Stimulated activated CD4-positive, alpha-beta T cell treated with anti-CD3 and anti-CD28 coated beads, TNF-alpha, amount 100 ng/mL, for 48 hours (primary cell): ENCODE results near the gene MC1R.
"Not testable (repeated sequence)": the region's sequence is repeated elsewhere in the genome, so short reads cannot be mapped to it uniquely, and the experiment has no call there.

Source experiments
- DNase-seq, 3 donors: peaks; one replicate each; pipeline ENCODE4 v3.0.0-alpha.2; 2020; ENCODE audit warnings: low read depth in 3 of 3

MC1R gene

GRCh38 chr16:89934611-89935553 lies 16.2 kb downstream of the MC1R start:
- DNase-seq = no peak

- DNase-seq = not testable (repeated sequence)
Observed at GRCh38 chr16:89935620-89936019, 17.0 kb downstream of the MC1R start.

- DNase-seq = no peak
Observed at GRCh38 chr16:89936034-89936433, 17.4 kb downstream of the MC1R start.

GRCh38 chr16:89936508-89936907 lies 17.8 kb downstream of the MC1R start:
- DNase-seq = no peak

GRCh38 chr16:89936981-89937380 lies 18.3 kb downstream of the MC1R start:
- DNase-seq = no peak

- DNase-seq = no peak
Observed at GRCh38 chr16:89938175-89938885, 19.7 kb downstream of the MC1R start.

GRCh38 chr16:89944773-89945172 lies 26.1 kb downstream of the MC1R start:
- DNase-seq = no peak

- DNase-seq = no peak
Observed at GRCh38 chr16:89945654-89946053, 27.0 kb downstream of the MC1R start.

- no peak for DNase-seq
Observed at GRCh38 chr16:89946515-89946914, 27.9 kb downstream of the MC1R start.

- no peak for DNase-seq
Observed at GRCh38 chr16:89949121-89949742, 30.6 kb downstream of the MC1R start.

GRCh38 chr16:89949756-89950155 lies 31.1 kb downstream of the MC1R start:
- DNase-seq = no peak

- DNase-seq = no peak
Observed at GRCh38 chr16:89951509-89951908, 32.8 kb downstream of the MC1R start.

GRCh38 chr16:89952049-89952448 lies 33.4 kb downstream of the MC1R start:
- DNase-seq = no peak

- DNase-seq = no peak
Observed at GRCh38 chr16:89952551-89952950, 33.9 kb downstream of the MC1R start.

- no peak for DNase-seq
Observed at GRCh38 chr16:89953671-89954406, 35.2 kb downstream of the MC1R start.

- DNase-seq = no peak
Observed at GRCh38 chr16:89954462-89954861, 35.8 kb downstream of the MC1R start.

- no peak for DNase-seq
Observed at GRCh38 chr16:89955001-89955685, 36.5 kb downstream of the MC1R start.

GRCh38 chr16:89956505-89957215 lies 38.0 kb downstream of the MC1R start:
- DNase-seq = no peak

GRCh38 chr16:89957216-89957785 lies 38.6 kb downstream of the MC1R start:
- no peak for DNase-seq

- DNase-seq = no peak
Observed at GRCh38 chr16:89958068-89958467, 39.4 kb downstream of the MC1R start.
